Muscle of leg (tissue), 11 donors: ENCODE results near the gene SOWAHA. TPM values are rescaled to one million over a fixed set of nuclear protein-coding genes. Genes with fewer than 3 reads are reported as not detected.
"Not testable (repeated sequence)": the region's sequence is repeated elsewhere in the genome, so short reads cannot be mapped to it uniquely, and the experiment has no call there.

Experiments used
- DNase-seq: peaks from one replicate; pipeline ENCODE4 v3.0.0; 2013
- H3K27ac ChIP-seq: one replicate; pipeline ENCODE4 v1.5.1; 2013; ENCODE audit warnings: mild to moderate bottlenecking, low read length, control low read depth
- H3K27me3 ChIP-seq: one replicate; pipeline ENCODE4 v1.6.1; 2013; ENCODE audit warnings: low read length; ENCODE audit not compliant: control insufficient read depth, insufficient read depth
- H3K36me3 ChIP-seq: one replicate; pipeline ENCODE4 v1.6.1; 2013; ENCODE audit warnings: low read length; ENCODE audit not compliant: control insufficient read depth, insufficient read depth
- H3K4me1 ChIP-seq: one replicate; pipeline ENCODE4 v1.6.1; 2013; ENCODE audit warnings: low read length; ENCODE audit not compliant: control insufficient read depth, insufficient read depth
- H3K4me3 ChIP-seq: one replicate; pipeline ENCODE4 v1.5.1; 2013; ENCODE audit warnings: low read length, control low read depth
- H3K9me3 ChIP-seq: replicated peaks from 2 replicates; pipeline ENCODE4 v1.6.1; 2013; ENCODE audit warnings: low read depth, low read length; ENCODE audit not compliant: control insufficient read depth
- whole genome bisulfite sequencing: methylation state at CpG from one replicate; pipeline ENCODE4 v1.1.5; 2013; ENCODE audit warnings: missing lambda C conversion rate; ENCODE audit not compliant: insufficient coverage; 5-methylcytosine and 5-hydroxymethylcytosine counted together
- polyA plus RNA-seq, 8 donors: library from polyadenylated mRNA; unstranded; fragments of 120-200 nt; gene quantifications; one replicate each; pipeline versions ENCODE4 v1.2.1 to v1.2.3, GENCODE V29; 2013; ENCODE audit warnings: inconsistent platforms in 1 of 8, low replicate concordance in 1 of 8; ENCODE audit not compliant: insufficient read length in 8 of 8, insufficient read depth in 1 of 8
- total RNA-seq: library from RNA; stranded (reverse); fragments of 120-200 nt; gene quantifications from one replicate; pipeline ENCODE4 v1.2.4, GENCODE V29; 2013

Gene SOWAHA
- total and polyA plus RNA-seq, 9 donors = 0.04 to 2.5 (median 0.11) TPM; not detected in 1

DNA sequence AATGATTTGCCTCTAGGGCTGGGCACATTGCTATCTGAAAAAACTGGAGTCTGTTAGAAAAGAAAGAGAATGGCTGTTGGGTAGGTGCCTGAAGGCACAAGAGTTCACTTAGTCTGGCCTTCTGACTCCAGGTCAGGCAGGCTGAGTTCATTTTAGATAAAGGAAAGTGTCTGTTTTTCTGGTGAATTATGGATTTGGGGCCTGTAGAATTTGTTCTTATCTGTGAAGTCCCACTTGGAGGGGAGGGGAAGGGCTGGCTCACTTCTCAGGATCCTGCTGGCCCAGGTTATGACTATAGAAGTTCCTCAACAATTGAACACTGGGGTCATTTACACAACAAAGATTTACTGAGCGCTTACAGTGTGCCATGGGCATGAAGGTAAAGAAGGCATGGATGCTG is 24.6 kb upstream of the SOWAHA start:
- Histone ChIP-seq H3K36me3 (no peaks in the 10 kb centered on the region), H3K4me1 (peaks cover 3% of the 10 kb centered on the region), H3K9me3 (no peaks in the 10 kb centered on the region), H3K27ac (no peak overlapping the region), H3K27me3 (peaks cover 5% of the 10 kb centered on the region), H3K4me3 (no peak overlapping the region)
- no CpG with 5 or more reads among the region's 1 CpG for WGBS
- no peak for DNase-seq

DNA sequence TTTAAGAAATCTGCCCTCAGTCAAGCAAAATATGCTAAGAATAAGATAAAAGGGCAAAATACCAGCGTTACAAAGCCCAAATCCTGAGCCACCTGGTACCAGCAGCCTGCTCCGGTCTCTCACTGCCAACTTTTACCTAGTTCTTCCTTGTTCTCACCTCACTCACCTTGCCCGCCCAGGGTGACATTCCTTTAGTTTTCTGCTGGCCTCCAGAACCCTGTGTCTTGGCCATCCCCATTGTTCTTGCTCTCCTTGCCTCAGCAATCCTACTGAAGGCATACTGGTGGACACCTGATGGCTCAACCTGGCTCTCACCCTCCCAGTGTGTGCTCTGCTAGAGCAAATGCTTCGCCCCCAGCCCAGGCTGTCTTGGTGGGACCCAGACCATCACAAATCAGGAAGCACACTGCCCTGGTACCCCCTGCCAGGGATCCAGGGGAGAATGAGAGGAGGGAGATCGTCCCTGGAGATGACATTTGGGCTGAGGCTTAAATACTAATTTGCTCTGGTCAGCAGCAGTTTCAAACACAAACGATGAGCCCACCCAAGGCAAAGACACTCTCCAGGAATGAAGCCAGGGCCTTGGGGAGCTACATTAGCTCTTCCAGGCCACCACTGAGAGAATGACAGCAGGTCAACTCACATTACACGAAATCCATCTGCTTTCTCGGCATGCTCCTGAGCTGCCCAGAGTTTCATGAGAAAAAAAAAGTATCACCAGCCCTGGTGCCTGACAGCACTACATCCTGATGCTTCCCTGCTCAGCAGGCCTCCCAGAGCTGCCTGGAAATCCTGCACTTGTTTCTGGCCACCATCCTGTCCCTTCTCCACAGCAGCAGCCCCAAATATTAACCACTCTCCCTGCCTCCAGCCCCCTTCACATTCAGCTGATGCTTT is 23.9 kb upstream of the SOWAHA start:
- Histone ChIP-seq H3K27ac (no peak overlapping the region), H3K9me3 (no peaks in the 10 kb centered on the region), H3K4me3 (no peak overlapping the region), H3K4me1 (peaks cover 3% of the 10 kb centered on the region), H3K36me3 (no peaks in the 10 kb centered on the region), H3K27me3 (peaks cover 5% of the 10 kb centered on the region)
- no peak for DNase-seq
- 69% methylated on average over 7 of the region's 8 CpGs for WGBS

DNA sequence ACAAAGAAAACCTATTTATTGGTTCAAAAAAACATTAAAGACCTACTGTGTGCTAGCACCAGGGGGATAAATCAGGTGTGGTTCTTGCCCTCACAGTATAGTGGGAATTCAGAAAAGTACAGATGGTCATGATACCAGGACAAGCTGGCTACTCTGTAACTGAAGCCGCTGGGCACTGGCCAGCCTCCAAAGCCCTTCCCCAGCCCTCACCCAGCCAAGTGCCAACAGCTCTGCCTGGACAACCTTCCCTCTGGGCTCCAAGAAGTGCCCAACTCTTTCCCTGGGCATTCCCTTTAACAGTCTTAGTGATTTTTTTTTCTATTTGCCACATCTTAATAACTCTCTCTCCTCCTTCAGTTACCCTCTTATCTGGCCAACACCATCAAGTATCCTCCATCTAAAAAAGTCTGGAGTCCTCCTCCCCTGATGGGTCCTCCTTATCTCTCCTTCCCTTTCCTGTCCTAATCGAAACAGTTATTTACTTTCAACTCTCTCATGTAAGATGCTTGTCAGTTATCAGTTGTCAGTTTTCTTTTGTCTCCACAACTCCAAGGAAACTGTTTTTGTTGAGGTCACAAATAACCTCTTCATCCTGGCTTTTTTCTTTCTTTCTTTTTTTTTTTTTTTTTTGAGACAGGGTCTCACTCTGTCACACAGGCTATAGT is 22.8 kb upstream of the SOWAHA start:
- no peaks in the 10 kb centered on the region for H3K36me3 ChIP-seq
- no peaks in the 10 kb centered on the region for H3K4me1 ChIP-seq
- H3K9me3 ChIP-seq = no peaks in the 10 kb centered on the region
- no peak for DNase-seq
- 57% methylated on average over 1 of the region's 2 CpGs for WGBS
- H3K27ac ChIP-seq = no peak overlapping the region
- H3K4me3 ChIP-seq = no peak overlapping the region
- H3K27me3 ChIP-seq = peaks cover 5% of the 10 kb centered on the region

DNA sequence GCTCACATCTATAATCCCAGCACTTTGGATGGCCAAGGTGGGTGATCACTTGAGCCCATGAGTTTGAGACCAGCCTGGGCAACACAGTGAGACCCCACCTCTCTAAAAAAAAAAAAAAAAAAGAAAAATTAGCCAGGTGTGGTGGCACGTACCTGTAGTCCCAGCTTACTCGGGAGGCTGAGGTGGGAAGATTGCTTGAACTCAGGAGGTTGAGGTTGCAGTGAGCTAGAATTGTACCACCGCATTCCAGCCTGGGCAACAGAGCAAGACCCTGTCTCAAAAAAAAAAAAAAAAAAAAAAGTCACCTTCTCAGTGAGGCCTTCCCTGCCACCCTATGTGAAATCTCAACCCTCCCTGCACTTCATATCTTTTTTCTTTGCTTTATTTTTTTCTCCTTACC is 22.1 kb upstream of the SOWAHA start:
- peaks cover 5% of the 10 kb centered on the region for H3K27me3 ChIP-seq
- H3K9me3 ChIP-seq = no peaks in the 10 kb centered on the region
- H3K36me3 ChIP-seq = no peaks in the 10 kb centered on the region
- H3K27ac ChIP-seq = no peak overlapping the region
- DNase-seq = no peak
- no peaks in the 10 kb centered on the region for H3K4me1 ChIP-seq
- no CpG with 5 or more reads among the region's 3 CpGs for WGBS
- H3K4me3 ChIP-seq = no peak overlapping the region

DNA sequence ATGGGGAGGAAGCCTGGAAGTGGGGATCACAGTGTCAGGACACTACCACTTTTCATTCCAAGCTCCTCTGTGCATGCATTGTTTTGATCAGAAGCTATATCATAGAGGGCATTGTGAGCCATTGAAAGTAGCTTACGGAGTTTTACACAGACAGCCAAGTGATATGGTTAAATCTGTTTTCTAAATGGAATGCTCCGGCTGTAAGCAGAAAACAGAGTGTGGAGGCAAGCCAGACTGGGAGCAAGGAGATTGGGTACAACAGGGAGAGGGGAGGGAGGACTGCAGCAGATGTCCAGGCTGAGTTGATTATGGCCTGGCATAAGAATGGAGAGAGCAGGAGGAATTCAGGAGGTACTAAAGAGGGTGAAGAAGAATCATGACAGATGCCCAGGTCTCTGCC is 15.5 kb upstream of the SOWAHA start:
- Histone ChIP-seq H3K27me3 (peaks cover 11% of the 10 kb centered on the region), H3K9me3 (no peaks in the 10 kb centered on the region), H3K27ac (no peak overlapping the region), H3K36me3 (no peaks in the 10 kb centered on the region), H3K4me3 (no peak overlapping the region), H3K4me1 (peaks cover 4% of the 10 kb centered on the region)
- WGBS = 20% methylated on average over 2 of the region's 2 CpGs
- DNase-seq = peak; percentile 26

DNA sequence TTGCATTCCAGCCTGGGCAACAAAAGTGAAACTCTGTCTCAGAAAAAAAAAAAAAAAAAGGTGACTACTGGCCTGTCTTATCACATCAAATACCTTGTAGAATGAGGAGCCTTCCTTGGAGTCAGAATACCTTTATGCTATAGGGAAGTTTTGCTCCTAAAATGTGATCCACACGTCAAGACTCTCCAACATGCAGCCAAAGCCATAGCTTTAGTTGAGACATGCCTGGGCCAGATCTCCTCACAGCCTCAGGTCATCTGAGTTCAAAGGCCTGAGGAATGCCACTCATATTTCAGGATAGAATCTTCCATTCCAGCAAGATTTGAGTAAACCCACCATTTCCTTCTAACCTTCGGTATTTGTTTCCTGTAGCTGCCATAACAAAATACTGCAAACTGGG is 13.7 kb upstream of the SOWAHA start:
- H3K4me3 ChIP-seq = no peak overlapping the region
- WGBS = 50% methylated on average over 1 of the region's 2 CpGs
- H3K36me3 ChIP-seq = no peaks in the 10 kb centered on the region
- no peak overlapping the region for H3K27ac ChIP-seq
- H3K9me3 ChIP-seq = no peaks in the 10 kb centered on the region
- peaks cover 4% of the 10 kb centered on the region for H3K4me1 ChIP-seq
- H3K27me3 ChIP-seq = peaks cover 10% of the 10 kb centered on the region
- DNase-seq = no peak

DNA sequence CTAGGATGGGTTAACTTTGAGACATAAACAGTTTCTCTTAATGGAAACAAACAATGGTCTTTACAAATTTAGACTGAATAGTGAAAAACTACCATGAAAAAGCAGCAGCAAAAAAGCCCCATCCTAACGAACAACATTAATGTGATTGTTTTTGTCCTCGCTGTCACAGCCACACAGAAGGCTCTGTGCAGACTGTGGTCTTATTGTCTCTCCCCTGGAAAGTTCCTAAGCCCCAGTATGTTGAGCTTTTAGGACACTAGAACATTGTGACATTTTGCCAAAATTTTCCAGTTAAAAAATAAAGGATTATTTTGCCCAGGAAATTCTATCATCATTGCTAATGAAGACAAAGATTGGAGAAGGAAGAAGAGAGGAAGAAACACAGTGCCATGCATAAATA is 12.6 kb upstream of the SOWAHA start:
- H3K4me3 ChIP-seq = no peak overlapping the region
- peaks cover 4% of the 10 kb centered on the region for H3K4me1 ChIP-seq
- no CpG with 5 or more reads among the region's 2 CpGs for WGBS
- H3K9me3 ChIP-seq = no peaks in the 10 kb centered on the region
- DNase-seq = no peak
- H3K27me3 ChIP-seq = peaks cover 10% of the 10 kb centered on the region
- no peak overlapping the region for H3K27ac ChIP-seq
- H3K36me3 ChIP-seq = no peaks in the 10 kb centered on the region

DNA sequence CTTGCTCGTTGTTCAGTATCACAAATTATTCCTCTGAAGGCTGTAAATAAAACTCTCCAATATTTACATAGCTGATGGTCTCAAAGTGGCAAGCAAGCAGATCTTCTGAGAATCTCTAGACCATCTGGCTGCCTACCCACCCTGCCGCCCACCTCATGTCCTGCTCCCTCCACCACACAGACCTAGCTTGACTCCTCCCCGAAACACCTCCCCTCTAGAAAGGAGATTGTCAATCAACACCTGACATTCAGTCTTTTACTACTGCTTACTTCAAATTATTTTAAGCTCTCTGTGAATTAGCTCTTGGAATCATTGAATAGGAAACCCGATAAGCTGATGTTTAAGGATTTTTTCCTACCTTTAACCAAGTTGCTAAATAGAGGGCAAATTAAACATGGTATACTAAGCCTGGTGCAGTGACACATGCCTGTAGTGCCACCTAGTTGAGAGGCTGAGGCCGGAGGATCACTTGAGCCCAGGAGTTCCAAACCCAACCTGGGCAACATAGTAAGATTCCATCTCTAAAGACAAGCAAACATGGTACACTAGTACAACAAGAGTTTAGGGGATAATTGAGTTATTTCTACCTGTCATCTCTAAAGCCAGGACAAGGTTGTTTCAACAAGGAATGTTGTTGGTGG is 10.9 kb upstream of the SOWAHA start:
- Histone ChIP-seq H3K4me3 (no peak overlapping the region), H3K4me1 (peaks cover 4% of the 10 kb centered on the region), H3K27ac (no peak overlapping the region), H3K36me3 (no peaks in the 10 kb centered on the region), H3K9me3 (no peaks in the 10 kb centered on the region), H3K27me3 (peaks cover 10% of the 10 kb centered on the region)
- no peak for DNase-seq
- WGBS = 78% methylated on average over 2 of the region's 5 CpGs

DNA sequence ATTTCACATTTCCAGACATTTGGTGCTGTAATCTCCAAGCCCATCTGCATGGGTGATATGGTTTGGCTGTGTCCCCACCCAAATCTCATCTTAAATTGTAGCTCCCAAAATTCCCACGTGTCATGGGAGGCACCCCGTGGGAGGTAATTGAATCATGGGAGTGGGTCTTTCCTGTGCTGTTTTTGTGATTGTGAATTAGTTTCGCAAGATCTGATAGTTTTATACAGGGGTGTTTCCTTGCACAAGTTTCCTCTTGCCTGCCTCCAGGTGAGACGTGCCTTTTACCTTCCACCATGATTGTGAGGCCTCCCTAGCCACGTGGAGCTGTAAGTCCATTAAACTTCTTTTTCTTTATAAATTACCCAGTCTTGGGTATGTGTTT is 10.4 kb upstream of the SOWAHA start:
- not testable (repeated sequence) for H3K4me3 ChIP-seq, H3K27ac ChIP-seq, H3K9me3 ChIP-seq, H3K4me1 ChIP-seq, DNase-seq, H3K36me3 ChIP-seq
- WGBS = no CpG with 5 or more reads among the region's 5 CpGs
- H3K27me3 ChIP-seq = peaks cover 15% of the 10 kb centered on the region

DNA sequence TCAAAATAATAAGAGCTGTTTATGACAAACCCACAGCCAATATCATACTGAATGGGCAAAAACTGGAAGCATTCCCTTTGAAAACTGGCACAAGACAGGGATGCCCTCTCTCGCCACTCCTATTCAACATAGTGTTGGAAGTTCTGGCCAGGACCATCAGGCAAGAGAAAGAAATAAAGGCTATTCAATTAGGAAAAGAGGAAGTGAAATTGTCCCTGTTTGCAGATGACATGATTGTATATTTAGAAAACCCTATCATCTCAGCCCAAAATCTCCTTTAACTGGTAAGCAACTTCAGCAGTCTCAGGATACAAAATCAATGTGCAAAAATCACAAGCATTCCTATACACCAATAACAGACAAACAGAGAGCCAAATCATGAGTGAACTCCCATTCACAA is 8.9 kb upstream of the SOWAHA start:
- H3K4me1 ChIP-seq, H3K9me3 ChIP-seq, H3K4me3 ChIP-seq, DNase-seq, H3K27ac ChIP-seq, H3K36me3 ChIP-seq: not testable (repeated sequence)
- WGBS = no CpG with 5 or more reads among the region's 1 CpG
- peaks cover 23% of the 10 kb centered on the region for H3K27me3 ChIP-seq
